Activated naive CD4-positive, alpha-beta T cell treated with anti-CD3 and anti-CD28 coated beads, Interleukin-2, amount 50 U/mL, for 24 hours (primary cell): ENCODE measurements around the gene VEGFC.

Source experiments
- H3K27ac Mint-ChIP-seq: one replicate; pipeline ENCODE4 v1.8.0; 2021; ENCODE audit warnings: mild to moderate bottlenecking, mixed read lengths
- H3K27me3 Mint-ChIP-seq: one replicate; pipeline ENCODE4 v1.8.0; 2021; ENCODE audit warnings: mixed read lengths
- H3K36me3 Mint-ChIP-seq: one replicate; pipeline ENCODE4 v1.8.0; 2021; ENCODE audit warnings: mixed read lengths
- H3K4me1 Mint-ChIP-seq: one replicate; pipeline ENCODE4 v1.8.0; 2021; ENCODE audit warnings: mixed read lengths
- H3K4me3 Mint-ChIP-seq: one replicate; pipeline ENCODE4 v1.8.0; 2021; ENCODE audit warnings: mild to moderate bottlenecking, mixed read lengths
- H3K9me3 Mint-ChIP-seq: one replicate; pipeline ENCODE4 v1.8.0; 2021; ENCODE audit warnings: mixed read lengths

The VEGFC gene

DNA sequence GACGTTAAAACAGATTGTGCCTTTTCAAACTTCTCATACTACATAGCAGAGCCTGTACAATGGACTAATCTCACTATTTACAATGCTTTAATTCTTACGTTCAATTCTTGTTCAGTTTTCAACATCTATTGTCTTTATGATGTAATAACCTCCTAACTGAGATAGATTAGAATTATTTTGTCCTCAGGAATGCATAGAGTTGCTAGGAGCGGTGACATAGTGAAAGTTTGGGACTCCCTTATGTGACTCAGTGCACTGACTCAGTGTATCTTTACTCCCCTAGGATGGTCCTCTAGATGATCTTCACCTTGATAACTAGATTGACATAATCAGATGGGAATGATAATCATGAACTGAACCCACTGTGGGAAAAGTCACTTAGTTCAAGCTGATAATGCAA is 151.5 kb downstream of the VEGFC start:
- Mint-ChIP-seq H3K36me3 (no peaks in the 10 kb centered on the region), H3K4me1 (no peaks in the 10 kb centered on the region), H3K9me3 (no peaks in the 10 kb centered on the region), H3K27ac (no peak overlapping the region), H3K27me3 (no peaks in the 10 kb centered on the region), H3K4me3 (no peak overlapping the region)

DNA sequence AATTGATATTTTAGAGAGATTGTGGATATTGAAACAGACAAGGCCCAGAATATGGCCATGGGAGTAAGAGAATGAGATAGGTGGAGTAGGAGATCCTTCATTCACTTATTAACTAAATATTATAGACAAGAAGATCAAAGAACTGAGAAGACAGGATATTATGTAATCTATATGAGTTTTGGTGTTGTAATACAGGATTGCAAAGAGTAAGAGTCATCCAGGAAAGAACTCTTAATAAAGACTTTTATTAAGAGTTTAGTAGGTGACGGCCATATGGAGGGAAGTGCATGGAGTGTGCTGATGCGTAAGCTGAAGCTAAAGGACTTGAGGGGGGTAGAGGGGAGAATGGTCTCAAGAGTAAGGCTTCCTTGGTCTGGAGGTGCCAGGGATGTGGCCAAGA is 153.7 kb downstream of the VEGFC start:
- Mint-ChIP-seq H3K27me3 (no peaks in the 10 kb centered on the region), H3K4me3 (no peak overlapping the region), H3K4me1 (no peaks in the 10 kb centered on the region), H3K9me3 (no peaks in the 10 kb centered on the region), H3K27ac (no peak overlapping the region), H3K36me3 (no peaks in the 10 kb centered on the region)

DNA sequence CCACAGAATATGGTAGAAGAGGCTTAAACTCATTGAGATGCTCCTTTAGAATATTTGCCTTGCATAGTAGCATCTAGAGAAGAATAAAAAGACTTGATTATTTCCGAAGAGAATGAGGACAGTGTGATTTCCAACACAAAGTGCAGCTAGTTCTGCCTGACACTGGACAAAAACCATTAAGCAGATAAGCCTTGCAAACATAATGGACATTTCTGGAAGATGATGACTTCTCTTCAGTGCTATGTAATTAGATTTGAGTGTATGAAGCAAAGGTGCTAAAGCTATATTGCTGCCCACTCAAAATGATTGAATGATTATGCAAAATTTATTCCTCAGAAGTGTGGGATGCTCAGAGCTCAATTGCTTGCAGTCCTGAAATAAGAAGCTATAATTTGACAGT is 156.4 kb downstream of the VEGFC start:
- Mint-ChIP-seq H3K4me1 (no peaks in the 10 kb centered on the region), H3K27ac (no peak overlapping the region), H3K4me3 (no peak overlapping the region), H3K27me3 (no peaks in the 10 kb centered on the region), H3K9me3 (no peaks in the 10 kb centered on the region), H3K36me3 (no peaks in the 10 kb centered on the region)

DNA sequence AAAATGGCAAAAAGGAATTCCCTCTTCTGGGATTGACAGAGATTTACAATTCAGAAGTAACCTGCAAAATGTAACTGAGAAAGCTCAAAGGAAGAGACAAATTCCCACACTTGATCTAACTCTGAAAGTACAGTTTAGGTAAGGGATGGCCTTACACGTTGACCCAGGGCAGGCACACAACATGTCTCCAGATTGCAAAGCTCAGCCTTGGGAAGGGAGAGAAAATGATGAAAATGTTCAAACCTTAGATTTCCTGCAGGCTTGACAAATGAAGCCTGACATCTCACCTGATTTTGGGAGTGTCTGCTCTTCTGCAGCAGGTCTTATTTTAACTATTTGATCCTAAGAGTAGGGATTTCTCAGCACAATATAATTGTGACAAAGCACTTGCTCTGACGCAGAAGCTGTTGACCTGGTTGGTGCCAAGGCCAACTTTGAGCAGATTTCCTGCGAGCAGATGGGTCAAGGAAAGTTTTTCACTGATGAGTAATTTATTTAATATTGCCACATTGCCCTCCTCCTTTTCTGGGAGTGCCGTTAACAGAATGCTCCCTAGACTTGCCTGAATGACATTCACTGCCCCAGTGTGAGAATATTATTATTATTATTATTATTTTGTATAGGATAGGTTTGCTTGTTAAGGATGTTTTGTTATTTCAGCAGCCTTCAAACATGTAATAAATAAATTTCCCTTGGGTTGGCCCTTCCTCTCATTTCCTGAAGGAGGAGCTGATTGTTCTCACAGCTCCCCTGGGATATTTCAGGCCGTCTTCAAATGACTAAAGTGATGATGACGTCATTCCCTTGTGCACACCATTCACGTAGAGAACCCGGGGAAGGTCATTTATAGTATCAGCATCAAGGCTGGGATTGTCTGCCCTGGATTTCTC is 157.1 kb downstream of the VEGFC start:
- H3K36me3 Mint-ChIP-seq, result no peaks in the 10 kb centered on the region
- H3K4me3 Mint-ChIP-seq, result no peak overlapping the region
- no peak overlapping the region for H3K27ac Mint-ChIP-seq
- no peaks in the 10 kb centered on the region for H3K27me3 Mint-ChIP-seq
- no peaks in the 10 kb centered on the region for H3K4me1 Mint-ChIP-seq
- H3K9me3 Mint-ChIP-seq, result no peaks in the 10 kb centered on the region
